Caco-2 (cell line): ENCODE measurements around the gene TMEM273. TPM values are rescaled to one million over a fixed set of nuclear protein-coding genes. Genes with fewer than 3 reads are reported as not detected.

Experiments
- BruUV-seq: library from RNA; stranded (reverse); fragments of 400-500 nt; replicated peaks from 2 replicates; lab custom pipeline; 2021; lab: Mats Ljungman, UMichigan
- CTCF ChIA-PET: fragments of 300-600 bp; sonication (Branson Sonifier 250); formaldehyde crosslinking; loops from one replicate; lab custom pipeline; 2022; ENCODE audit warnings: antibody characterized with exemption; lab: Charles Lee
- POLR2A ChIA-PET: fragments of 300-600 bp; sonication (Branson Sonifier 250); formaldehyde crosslinking; loops from one replicate; lab custom pipeline; 2022; ENCODE audit warnings: antibody characterized with exemption; lab: Charles Lee
- DNase-seq, 2 experiments: peaks; one replicate each; pipeline versions ENCODE4 v3.0.0 to v3.0.0-alpha.2; 2020 to 2022
- H3K27me3 ChIP-seq: replicated peaks from 2 replicates; pipeline ENCODE4 v1.6.0; 2011; ENCODE audit warnings: low read length; ENCODE audit not compliant: control insufficient read depth, insufficient read depth
- H3K36me3 ChIP-seq: 2 replicates; pipeline ENCODE4 v1.5.1; 2011; ENCODE audit warnings: low read length; ENCODE audit not compliant: control insufficient read depth, insufficient read depth
- H3K4me1 ChIP-seq: fragments of 250-450 bp; sonication (Bioruptor Pico); 2 replicates; pipeline ENCODE4 v1.5.1; 2020; ENCODE audit warnings: mild to moderate bottlenecking
- H3K4me3 ChIP-seq: 2 replicates; pipeline ENCODE4 v1.5.1; 2011; ENCODE audit warnings: low read depth, mild to moderate bottlenecking, control low read depth, low read length
- H3K9me3 ChIP-seq: fragments of 250-450 bp; sonication (Bioruptor Pico); 2 replicates; pipeline ENCODE4 v1.5.1; 2020; ENCODE audit warnings: mild to moderate bottlenecking, moderate library complexity
- H3K27ac Mint-ChIP-seq: one replicate; pipeline ENCODE4 v1.8.0; 2022; ENCODE audit warnings: mixed read lengths; ENCODE audit not compliant: unreplicated experiment
- H3K27me3 Mint-ChIP-seq: one replicate; pipeline ENCODE4 v1.8.0; 2022; ENCODE audit warnings: mixed read lengths; ENCODE audit not compliant: insufficient read depth, unreplicated experiment
- H3K36me3 Mint-ChIP-seq: one replicate; pipeline ENCODE4 v1.8.0; 2022; ENCODE audit warnings: mild to moderate bottlenecking, mixed read lengths; ENCODE audit not compliant: insufficient read depth, unreplicated experiment
- H3K4me1 Mint-ChIP-seq: one replicate; pipeline ENCODE4 v1.8.0; 2022; ENCODE audit warnings: low read depth, mixed read lengths; ENCODE audit not compliant: unreplicated experiment
- H3K4me3 Mint-ChIP-seq: one replicate; pipeline ENCODE4 v1.8.0; 2022; ENCODE audit warnings: mild to moderate bottlenecking, moderate library complexity, mixed read lengths; ENCODE audit not compliant: unreplicated experiment
- H3K9me3 Mint-ChIP-seq: one replicate; pipeline ENCODE4 v1.8.0; 2022; ENCODE audit warnings: mixed read lengths; ENCODE audit not compliant: unreplicated experiment
- CTCF ChIP-seq, 2 experiments: fragments of 200-600 bp in 1 of 2; IDR thresholded peaks; 1 replicate in 1 of 2; 2 replicates in 1 of 2; pipeline versions ENCODE4 v1.5.1 to v1.8.0; 2011 to 2022; ENCODE audit warnings: antibody characterized with exemption in 1 of 2, control low read depth in 1 of 2, inconsistent platforms in 1 of 2, low read depth in 1 of 2, low read length in 1 of 2, mild to moderate bottlenecking in 1 of 2, moderate library complexity in 1 of 2; ENCODE audit not compliant: insufficient read depth in 1 of 2, severe bottlenecking in 1 of 2, unreplicated experiment in 1 of 2
- intact Hi-C: fragments of 100-400 bp; cut with micrococcal nuclease; formaldehyde crosslinking; loops from one replicate; pipeline ENCODE4 v1.10.0; 2022; ENCODE audit not compliant: unreplicated experiment
- total RNA-seq: library from RNA; stranded (reverse); gene quantifications from 2 replicates; pipeline ENCODE4 v1.2.3, GENCODE V29; 2022

The TMEM273 gene
- total RNA-seq, 1 experiment from 2014 or later = not detected

GRCh38 chr10:49194212-49194920, 6.2 kb upstream of the TMEM273 start:
- Mint-ChIP-seq H3K27ac (no peak overlapping the region), H3K9me3 (no peaks in the 10 kb centered on the region), H3K27me3 (peaks cover 21% of the 10 kb centered on the region), H3K4me1 (no peaks in the 10 kb centered on the region), H3K4me3 (no peak overlapping the region), H3K36me3 (no peaks in the 10 kb centered on the region)
- no peak overlapping the region for H3K4me3 ChIP-seq
- no TSS peak for BruUV-seq
- H3K36me3 ChIP-seq = no peaks in the 10 kb centered on the region
- no peak for DNase-seq
- H3K4me1 ChIP-seq = no peaks in the 10 kb centered on the region; the same call in 1 of the 2 replicates
- POLR2A ChIA-PET = no interaction called here
- intact Hi-C loops = no loop called here
- no peaks in the 10 kb centered on the region for H3K9me3 ChIP-seq
- CTCF ChIA-PET = no interaction called here
- no peak for TF ChIP-seq CTCF (IDR thresholded peaks at IDR 0.05; ENCODE audit: insufficient read depth in 1 of 2, low read depth in 1 of 2, low read length in 1 of 2, severe bottlenecking in 1 of 2, unreplicated experiment in 1 of 2)
- H3K27me3 ChIP-seq = no peaks in the 10 kb centered on the region

DNA sequence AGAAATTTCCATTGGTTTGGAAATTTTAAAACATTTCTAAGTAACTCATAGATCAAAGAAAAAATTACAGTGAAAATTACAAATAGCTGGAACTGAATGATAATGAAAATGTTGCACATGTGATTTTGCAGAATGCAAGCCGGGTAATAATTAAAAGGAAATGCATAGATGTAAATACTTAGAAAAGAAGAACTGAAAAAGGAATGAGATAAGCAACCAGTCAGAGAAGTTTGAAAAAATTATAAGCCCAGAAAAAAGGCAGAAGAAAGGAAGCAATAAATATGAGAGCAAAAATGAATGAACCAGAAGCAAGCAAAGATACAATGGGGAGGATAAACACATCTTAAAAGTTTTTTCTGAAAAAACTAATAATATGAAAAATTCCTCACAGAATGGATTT, 3.2 kb upstream of the TMEM273 start:
- intact Hi-C loops = no loop called here
- peaks cover 2% of the 10 kb centered on the region; the same call in 1 of the 2 replicates for H3K27me3 ChIP-seq
- no peak overlapping the region for H3K27ac Mint-ChIP-seq
- BruUV-seq = no TSS peak
- H3K36me3 Mint-ChIP-seq = no peaks in the 10 kb centered on the region
- DNase-seq = no peak
- H3K4me3 Mint-ChIP-seq = no peak overlapping the region
- H3K9me3 ChIP-seq = no peaks in the 10 kb centered on the region
- H3K27me3 Mint-ChIP-seq = peaks cover 15% of the 10 kb centered on the region
- ChIA-PET CTCF (interaction anchor here (0.7 kb wide), 1 partner anchor 23 kb away, joined by 5 read pairs; no protein-coding TSS in a partner anchor), POLR2A (no interaction called here)
- no peak for TF ChIP-seq CTCF (IDR thresholded peaks at IDR 0.05; ENCODE audit: insufficient read depth in 1 of 2, low read depth in 1 of 2, low read length in 1 of 2, severe bottlenecking in 1 of 2, unreplicated experiment in 1 of 2)
- no peaks in the 10 kb centered on the region; the same call in 1 of the 2 replicates for H3K4me1 ChIP-seq
- H3K9me3 Mint-ChIP-seq = no peaks in the 10 kb centered on the region
- H3K4me1 Mint-ChIP-seq = no peaks in the 10 kb centered on the region
- no peak overlapping the region for H3K4me3 ChIP-seq
- no peaks in the 10 kb centered on the region for H3K36me3 ChIP-seq

- H3K27ac Mint-ChIP-seq = no peak overlapping the region
- no peaks in the 10 kb centered on the region for H3K4me1 Mint-ChIP-seq
- intact Hi-C loops = no loop called here
- H3K4me3 ChIP-seq = no peak overlapping the region
- TF ChIP-seq CTCF (IDR thresholded peaks at IDR 0.05; ENCODE audit: insufficient read depth in 1 of 2, low read depth in 1 of 2, low read length in 1 of 2, severe bottlenecking in 1 of 2, unreplicated experiment in 1 of 2) = no peak
- no peaks in the 10 kb centered on the region for H3K9me3 Mint-ChIP-seq
- BruUV-seq = no TSS peak
- no peaks in the 10 kb centered on the region for H3K36me3 Mint-ChIP-seq
- H3K36me3 ChIP-seq = no peaks in the 10 kb centered on the region
- H3K27me3 ChIP-seq = peaks cover 2% of the 10 kb centered on the region; the same call in 1 of the 2 replicates
- no peaks in the 10 kb centered on the region; the same call in 1 of the 2 replicates for H3K4me1 ChIP-seq
- ChIA-PET POLR2A (no interaction called here), CTCF (no interaction called here)
- H3K4me3 Mint-ChIP-seq = no peak overlapping the region
- H3K9me3 ChIP-seq = no peaks in the 10 kb centered on the region
- DNase-seq = no peak
- peaks cover 23% of the 10 kb centered on the region for H3K27me3 Mint-ChIP-seq
These were observed 1.2 kb upstream of the TMEM273 start for GRCh38 chr10:49189422-49189821.
